Measurements from ENCODE around the gene AFF1.

Gene AFF1

DNA sequence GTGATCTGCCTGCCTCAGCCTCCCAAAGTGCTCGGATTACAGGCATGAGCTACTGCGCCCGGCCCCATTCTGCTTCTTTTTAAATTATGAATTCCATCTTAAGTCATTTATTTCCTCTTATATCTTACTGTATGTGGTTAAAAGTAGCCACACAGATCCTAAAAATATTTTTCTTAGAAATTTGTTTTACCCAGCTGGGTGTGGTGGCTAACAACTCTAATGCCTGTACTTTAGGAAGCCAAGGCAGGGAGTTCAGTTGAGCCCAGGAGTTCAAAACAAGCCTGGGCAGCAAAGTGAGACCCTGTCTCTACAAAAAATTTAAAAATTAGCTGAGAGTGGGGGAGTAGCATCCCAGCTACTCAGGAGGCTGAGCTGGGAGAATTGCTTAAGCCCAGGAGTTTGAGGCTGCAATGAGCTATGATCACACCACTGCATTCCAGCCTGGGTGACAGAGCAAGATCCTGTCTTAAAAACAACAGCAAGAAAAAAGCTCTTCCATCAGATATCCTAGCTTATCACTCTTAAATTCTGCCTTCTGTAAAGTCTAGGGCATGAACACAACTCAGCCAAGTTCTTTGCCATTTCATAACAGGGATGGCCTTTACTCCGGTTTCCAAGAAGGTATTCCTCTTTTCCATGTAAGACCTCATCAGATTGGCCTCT lies 15.1 kb upstream of the AFF1 start:
- no peak for DNase-seq

DNA sequence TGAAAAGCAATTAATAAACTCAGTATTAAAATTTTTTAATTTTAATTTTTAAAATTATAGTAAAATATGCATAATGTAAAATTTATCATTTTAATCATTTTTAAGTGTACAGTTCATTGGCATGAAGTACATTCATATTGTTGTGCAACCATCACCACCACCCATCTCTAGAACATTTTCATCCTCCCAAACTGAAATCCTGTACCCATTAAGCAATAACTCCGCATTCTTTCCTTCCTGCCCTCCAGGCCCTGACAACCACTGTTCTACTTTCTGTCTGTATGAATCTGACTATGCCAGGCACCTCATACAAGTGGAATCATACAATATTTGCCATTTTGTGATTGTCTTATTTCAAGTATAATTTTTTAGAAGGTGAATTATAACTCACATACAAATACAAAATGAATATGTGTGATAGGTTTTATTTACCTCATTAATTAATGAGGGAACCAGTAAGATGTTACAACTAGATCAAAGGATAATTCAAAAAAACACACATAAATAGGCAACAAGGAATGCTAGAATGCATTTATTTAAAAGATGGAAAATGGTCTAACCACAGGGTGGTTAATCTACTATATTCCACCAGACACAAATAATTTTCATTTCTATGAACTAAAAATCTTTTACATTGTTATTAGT lies 13.1 kb upstream of the AFF1 start:
- DNase-seq: no peak

DNA sequence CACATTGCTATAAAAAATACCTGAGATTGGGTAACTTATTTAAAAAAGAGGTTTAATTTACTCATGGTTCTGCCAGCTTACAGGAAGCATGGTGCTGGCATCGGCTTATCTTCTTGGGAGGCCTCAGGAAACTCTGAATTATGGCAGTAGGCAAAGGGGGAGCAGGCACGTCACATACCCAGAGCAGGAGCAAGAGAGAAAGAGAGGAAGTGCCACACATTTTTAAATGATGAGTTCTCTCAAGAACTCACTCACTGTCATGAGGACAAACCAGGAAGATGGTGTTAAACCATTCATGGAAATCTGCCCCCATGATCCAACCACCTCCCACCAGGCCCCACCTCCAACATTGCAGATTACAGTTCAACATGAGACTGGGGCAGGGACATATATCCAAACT lies 10.0 kb upstream of the AFF1 start:
- DNase-seq: no peak

DNA sequence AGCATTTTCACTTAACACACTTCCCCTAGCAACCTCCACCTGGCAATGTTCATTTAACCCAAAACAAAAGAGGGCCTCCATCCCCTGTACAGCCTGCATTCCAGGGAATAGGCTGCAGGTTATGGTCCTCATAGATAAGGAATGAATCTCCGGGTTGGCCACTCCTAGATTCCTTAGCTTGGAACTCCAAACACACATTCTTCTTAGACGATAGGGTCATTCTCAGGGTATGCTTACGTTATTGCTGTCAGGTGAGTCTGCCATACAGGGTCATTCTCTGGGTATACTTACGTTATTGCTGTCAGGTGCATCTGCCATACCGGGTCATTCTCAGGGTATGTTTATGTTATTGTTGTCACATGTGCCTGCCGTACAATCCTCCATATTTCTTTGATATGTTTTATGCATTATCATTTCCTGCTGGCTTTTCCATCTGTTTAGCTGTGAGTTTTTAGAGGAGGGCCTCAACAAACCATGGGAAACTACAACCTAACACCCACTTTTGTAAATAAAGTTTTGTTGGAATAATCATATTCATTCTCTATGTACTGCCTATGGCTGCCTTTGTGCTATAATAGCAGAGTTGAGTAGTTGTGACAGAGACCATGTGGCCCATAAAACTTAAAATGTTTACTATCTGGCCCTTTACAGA lies 8.2 kb upstream of the AFF1 start:
- no peak for DNase-seq

DNA sequence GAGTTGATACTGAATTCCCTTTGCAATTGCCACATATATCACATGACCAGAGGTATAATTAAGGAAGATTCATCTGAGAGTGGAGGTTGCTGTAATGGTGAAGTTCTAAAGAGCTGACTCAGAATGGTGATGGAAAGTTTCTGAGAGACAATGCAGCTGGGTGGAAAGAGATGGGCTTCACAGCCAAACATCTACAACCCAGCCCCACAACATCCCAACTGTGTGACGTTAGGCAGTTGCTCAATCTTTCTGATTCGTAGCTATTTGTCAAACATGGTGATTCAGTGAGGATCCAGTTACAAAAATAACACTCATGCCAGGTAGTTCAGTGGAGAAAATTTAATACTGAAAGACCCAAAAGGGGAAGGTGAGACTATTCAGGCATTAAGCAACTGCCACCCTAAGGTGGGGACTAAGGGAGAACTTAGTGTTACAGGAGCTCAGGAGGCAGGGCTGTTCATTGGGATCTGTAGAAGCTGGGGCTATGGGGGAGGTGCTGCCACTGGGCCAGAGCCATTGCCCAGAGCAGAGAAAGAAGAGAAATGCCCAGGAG lies 6.9 kb upstream of the AFF1 start:
- peak in 1 of 2 donors; percentile 35 for DNase-seq

DNA sequence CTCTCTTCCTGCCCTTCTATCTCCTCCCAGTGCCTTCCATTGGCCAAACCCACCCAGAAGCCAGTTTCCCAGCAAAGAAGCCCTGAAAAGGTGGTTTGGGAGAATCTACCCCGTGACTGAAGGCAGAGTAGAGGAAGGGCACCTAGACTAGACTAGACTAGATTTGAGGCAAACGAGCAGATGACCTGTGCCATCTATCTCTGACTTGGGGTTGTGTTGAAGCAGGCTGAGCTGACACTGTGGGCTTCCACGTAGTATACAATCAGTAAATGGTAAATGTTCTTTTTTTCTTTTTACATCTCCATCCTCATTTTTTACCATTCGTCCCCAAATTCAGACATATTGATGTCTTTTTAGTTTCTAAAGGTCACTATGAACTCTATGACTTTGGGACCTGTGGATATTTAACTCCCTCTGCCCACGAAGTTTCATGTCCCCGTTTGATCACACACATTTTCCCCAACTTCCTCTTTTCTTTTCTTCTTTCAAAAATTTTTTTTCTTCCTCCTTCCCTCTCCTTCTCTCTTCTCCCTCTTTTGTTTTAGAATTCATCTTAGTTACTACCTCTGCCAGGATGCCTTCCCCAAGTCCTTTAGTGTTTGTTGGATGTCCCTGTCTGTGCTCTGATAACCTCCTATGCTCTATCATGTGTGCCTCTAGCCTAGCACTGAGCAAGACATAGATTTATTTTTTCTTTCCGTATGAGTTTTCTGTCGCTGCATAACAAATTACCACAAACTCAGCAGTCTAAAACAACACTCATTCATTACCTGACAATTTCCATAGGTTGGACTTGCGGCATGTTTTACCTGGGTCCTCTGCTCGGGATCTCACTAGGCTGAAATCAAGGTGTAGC lies 6.2 kb upstream of the AFF1 start:
- no peak for DNase-seq

GRCh38 chr4:86934147-86934770 lies 552 bp upstream of the AFF1 start:
- peak in 1 of 2 donors; percentile 8 for DNase-seq

GRCh38 chr4:86935566-86935852 lies 698 bp downstream of the AFF1 start:
- no peak for DNase-seq

DNA sequence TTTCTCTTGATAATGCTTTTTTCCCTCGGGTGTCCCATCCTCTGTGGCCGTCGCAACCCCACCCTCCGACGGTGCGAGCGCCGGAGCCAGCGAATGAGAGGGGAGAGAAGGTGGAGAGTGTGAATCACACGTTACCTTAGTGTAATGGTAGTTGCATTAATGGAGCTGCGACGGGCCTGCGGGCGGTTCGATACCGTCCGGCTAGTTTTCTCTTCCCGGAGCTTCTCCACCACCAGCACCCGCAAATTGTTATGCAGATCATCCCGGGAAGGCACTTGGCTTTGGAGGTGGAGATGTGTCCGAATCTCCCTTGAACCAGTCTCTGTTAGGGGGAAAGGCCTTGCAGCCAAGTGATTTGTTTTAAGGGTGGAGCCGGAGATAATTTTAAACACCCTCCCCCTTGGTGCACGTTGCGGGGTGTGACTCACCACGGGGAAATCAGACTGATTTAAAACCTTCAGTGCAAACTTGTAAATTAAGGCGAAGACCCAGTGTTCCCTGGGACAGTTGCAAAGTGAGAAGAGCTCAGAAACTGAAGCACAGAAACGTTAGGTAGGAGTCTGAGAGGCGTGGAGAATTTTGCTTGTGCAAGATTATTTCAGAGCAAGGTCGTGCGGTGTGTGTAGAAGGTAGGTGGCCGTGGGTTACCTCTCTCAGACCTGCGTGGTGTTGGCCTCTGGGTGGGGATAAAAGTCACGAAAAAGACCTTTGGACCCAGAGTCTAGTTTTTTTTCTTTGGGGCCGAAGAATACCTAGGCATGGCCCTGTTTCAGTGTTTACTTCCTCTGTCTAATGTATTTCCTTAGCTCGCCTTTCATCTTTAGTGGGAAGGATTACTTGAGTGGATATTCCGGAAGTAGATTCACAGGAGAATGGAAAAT lies 1.3 kb downstream of the AFF1 start:
- DNase-seq: peak; percentile 70 to 71

GRCh38 chr4:86938771-86939520 lies 4.1 kb downstream of the AFF1 start:
- peak in 1 of 2 donors; percentile 20 for DNase-seq

DNA sequence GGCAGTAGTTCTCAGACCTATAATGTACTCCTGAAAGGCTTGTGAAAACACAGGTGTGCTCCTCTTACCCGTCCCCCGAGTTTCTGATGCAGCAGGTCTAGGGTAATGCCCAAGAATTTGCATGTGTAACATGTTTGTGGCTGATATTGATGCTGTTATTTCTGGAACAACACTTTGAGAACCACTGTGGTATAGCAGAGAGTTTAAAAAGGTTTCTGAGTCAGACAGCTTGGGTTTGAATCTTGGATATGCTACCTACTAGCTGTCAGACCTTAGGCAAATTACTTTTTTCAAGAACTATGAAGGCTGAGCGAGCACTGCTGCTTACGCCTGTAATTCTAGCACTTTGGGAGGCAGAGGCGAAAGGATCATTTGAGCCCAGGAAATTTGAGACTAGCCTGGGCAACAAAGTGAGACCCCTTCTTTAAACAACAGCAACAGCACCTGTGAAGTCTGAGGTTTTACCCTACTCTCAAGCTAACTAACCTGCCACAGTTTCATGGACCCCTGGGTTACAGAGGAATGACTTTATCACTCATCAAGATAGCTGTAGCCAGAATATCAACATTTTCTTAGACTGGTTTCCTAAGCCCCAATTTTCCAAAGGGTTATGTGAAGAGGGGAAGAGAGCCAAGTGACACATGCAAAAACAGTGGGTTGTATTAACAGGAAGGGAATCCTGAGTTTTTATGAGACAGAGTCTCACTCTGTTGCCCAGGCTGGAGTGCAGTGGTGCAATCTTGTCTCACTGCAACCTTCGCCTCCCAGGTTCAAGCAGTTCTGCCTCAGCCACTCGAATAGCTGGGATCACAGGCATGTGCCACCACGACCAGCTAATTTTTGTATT lies 5.1 kb downstream of the AFF1 start:
- peak; percentile 15 to 41 for DNase-seq

- no peak for DNase-seq
These were observed 6.2 kb downstream of the AFF1 start for GRCh38 chr4:86940920-86941460.

DNA sequence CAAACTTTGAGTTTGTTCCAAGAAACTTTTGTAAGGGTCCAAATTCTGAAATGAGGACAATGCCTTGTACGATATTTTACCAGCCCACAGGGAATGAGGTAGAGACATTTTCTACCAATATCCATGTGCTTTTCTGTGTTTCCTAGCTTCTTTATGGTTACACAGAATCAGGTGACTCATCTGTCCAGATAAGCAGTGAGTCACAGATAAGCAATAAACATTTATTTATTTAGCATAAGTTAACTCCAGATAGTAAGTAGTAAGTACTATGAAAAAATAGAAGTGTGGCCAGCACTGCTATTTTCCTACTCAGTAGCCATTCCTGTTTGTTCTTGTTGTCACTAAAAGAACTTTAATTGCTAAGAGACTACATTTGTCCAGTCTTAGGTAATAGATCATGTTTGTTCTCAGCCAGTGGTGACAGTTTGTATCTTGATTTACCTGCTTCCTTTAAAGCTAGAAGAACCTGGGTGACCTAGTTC lies 7.4 kb downstream of the AFF1 start:
- no peak for DNase-seq

DNA sequence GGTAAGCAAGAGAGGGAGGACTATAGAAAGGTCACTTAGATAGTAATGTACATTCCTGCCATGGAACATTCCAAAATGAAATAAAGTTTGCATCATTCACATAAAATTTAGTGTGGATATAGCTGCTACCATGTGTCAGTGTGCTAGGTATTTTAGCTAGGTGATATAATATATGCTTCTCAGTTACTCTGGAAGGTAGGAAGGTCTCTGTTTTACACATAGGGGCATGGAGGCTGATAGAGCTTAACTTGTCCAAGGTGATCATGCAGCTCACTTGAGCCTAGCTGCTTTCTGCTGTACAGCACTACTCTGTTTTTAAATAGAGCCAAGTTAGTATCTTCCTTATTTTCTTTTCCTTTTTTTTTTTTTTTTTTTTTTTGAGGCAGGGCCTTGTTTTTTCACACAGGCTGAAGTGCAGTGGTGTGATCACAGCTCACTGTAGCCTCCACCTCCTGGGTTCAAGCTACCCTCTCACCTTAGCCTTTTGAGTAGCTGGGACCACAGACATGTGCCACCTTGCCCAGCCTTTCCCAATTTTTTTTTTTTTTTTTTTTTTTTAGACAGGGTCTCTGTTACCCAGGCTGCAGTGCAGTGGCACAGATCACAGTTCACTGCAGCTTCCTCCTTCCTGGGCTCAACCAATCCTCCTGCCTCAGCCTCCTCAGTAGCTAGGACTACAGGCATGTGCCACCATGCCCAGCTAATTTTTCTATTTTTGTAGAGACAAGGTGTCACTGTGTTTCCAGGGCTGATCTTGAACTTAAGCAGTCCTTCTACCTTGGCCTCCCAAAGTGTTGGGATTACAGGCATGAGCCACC lies 10.4 kb downstream of the AFF1 start:
- DNase-seq: no peak

GRCh38 chr4:86946868-86947500 lies 12.2 kb downstream of the AFF1 start:
- DNase-seq: no peak

DNA sequence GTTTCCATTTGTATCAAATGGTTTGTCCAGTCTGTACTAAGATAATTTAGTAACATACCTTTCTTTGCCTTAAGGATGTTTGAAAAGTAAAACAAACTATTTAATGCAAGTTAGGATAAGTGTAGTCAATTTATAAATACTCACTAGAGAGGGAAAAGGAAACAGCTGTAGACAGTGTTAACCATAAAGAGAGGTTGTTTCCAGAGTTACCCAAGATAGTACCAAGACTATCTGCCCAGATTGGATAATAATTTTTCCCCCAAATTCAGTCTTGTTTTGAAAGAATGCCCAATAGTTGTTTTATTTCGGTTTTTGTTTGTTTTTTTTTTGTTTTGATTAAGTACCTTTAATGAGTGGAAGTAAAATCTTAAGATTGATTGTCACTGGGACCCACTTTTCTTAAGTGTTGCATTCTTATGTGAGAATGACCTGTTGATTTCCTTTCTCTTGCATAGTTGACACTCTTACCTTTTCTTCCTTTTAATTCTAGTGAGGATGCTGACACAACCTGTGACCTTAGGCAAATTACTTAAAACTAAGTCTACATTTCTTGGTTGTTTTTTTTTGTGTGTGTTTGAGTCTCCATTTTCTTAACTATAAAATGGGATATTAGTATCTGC lies 12.8 kb downstream of the AFF1 start:
- no peak for DNase-seq

GRCh38 chr4:86948276-86948675 lies 13.5 kb downstream of the AFF1 start:
- no peak for DNase-seq

Measured in CD4-positive, alpha-beta T cell treated with Interleukin-1 beta for 1 hour (primary cell).